ENCODE measurements around the gene RASSF5. TPM values are rescaled to one million over a fixed set of nuclear protein-coding genes. Genes with fewer than 3 reads are reported as not detected.

Gene RASSF5
- polyA plus RNA-seq, 2 of the 4 experiments (the other 2 are of a cell fraction), result 2.0 to 2.2 TPM

DNA sequence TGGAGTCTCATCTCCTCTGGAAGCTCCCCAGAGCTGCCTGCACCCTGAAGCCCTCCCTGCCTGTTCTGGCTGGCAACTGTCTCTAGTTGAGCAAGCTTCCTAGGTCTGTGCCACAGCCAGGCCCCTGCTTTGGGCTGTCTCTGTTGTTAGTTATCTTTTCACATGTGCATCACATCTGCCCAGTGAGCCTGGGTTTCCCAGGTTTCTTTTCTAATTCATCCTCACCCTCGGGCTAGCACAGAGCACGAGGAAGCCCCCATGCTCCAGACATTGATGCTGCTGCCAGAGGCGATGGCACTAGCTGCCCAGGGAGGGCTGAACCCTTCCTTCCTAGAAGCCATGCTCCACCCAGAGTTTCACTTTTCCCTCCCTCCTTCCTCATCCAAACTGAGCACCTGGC, 27.2 kb downstream of the RASSF5 start:
- DNase-seq (ENCODE audit: low read depth in 1 of 2, low spot score in 1 of 2) (no peak), ATAC-seq (peak in 1 of 2 experiments; percentile 20; a peak in 1 of 6 replicates), FAIRE-seq (no peak)
- TF ChIP-seq CEBPB (IDR thresholded peaks at IDR 0.05) (no peak), HES2 (IDR thresholded peaks at IDR 0.05) (no peak), EHF (CRISPR knock-in tag; IDR thresholded peaks at IDR 0.05) (no peak), KDM5A (IDR thresholded peaks at IDR 0.05) (no peak), HDAC2 (IDR thresholded peaks at IDR 0.05) (no peak), NR3C1 (IDR thresholded peaks at IDR 0.05) (no peak), SREBF2 (IDR thresholded peaks at IDR 0.05) (no peak), CBX2 (IDR thresholded peaks at IDR 0.05; ENCODE audit: borderline replicate concordance, low read depth) (no peak), CHD2 (IDR thresholded peaks at IDR 0.05; ENCODE audit: low read length, partially characterized antibody) (no peak), JUN (IDR thresholded peaks at IDR 0.05) (no peak), MYC (IDR thresholded peaks at IDR 0.05; ENCODE audit: borderline replicate concordance, low read length) (no peak), ZFP36 (IDR thresholded peaks at IDR 0.05; ENCODE audit: borderline replicate concordance, partially characterized antibody) (no peak), FOSL2 (IDR thresholded peaks at IDR 0.05) (no peak), FOSL2 (CRISPR knock-in tag; IDR thresholded peaks at IDR 0.05) (no peak), PHF8 (IDR thresholded peaks at IDR 0.05; ENCODE audit: borderline replicate concordance, low read depth) (no peak), MAFK (IDR thresholded peaks at IDR 0.05; ENCODE audit: partially characterized antibody) (no peak), TFCP2L1 (CRISPR knock-in tag; IDR thresholded peaks at IDR 0.05) (no peak), HOXB13 (CRISPR knock-in tag; IDR thresholded peaks at IDR 0.05; ENCODE audit: low read depth) (no peak)
- TF ChIP-seq, protein P1, sequence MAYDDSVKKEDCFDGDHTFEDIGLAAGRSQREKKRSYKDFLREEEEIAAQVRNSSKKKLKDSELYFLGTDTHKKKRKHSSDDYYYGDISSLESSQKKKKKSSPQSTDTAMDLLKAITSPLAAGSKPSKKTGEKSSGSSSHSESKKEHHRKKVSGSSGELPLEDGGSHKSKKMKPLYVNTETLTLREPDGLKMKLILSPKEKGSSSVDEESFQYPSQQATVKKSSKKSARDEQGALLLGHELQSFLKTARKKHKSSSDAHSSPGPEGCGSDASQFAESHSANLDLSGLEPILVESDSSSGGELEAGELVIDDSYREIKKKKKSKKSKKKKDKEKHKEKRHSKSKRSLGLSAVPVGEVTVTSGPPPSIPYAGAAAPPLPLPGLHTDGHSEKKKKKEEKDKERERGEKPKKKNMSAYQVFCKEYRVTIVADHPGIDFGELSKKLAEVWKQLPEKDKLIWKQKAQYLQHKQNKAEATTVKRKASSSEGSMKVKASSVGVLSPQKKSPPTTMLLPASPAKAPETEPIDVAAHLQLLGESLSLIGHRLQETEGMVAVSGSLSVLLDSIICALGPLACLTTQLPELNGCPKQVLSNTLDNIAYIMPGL (CRISPR knock-in tag; IDR thresholded peaks at IDR 0.05; ENCODE audit: borderline replicate concordance), result no peak
- H3K4me1 ChIP-seq, result no peaks in the 10 kb centered on the region
- H3K27ac ChIP-seq, result no peak overlapping the region
- no peak overlapping the region for H3K4me2 ChIP-seq
- no peak overlapping the region for H3K4me3 ChIP-seq
- WGBS (ENCODE audit: missing lambda C conversion rate), result 24% methylated on average over 3 of the region's 3 CpGs
- H3K9me3 ChIP-seq, result no peaks in the 10 kb centered on the region
- POLR2A ChIA-PET, result no interaction called here
- CTCF ChIA-PET, result interaction anchor here (1.0 to 14.4 kb wide), 6 partner anchors 10 to 57 kb away, joined by 3 to 219 read pairs (median 6); no protein-coding TSS in a partner anchor

DNA sequence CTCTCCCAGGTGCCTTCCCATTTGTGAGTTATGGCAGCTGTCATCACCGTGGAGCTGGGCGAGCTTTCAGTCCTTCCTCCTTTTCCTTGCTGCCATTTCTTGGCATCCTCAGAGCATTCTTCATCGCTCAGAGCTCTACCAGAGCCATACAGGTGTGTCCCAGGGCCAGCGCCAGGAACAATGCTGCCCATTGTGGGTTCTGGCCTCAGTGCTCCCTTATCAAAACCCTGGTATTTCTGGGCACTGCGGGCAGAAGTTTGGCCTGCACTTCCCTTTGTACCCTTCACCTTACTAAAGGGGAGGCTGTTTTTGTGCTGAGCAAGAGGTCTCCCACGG, 28.5 kb downstream of the RASSF5 start:
- no peak overlapping the region for H3K4me3 ChIP-seq
- WGBS (ENCODE audit: missing lambda C conversion rate), result 64% methylated on average over 6 of the region's 6 CpGs
- POLR2A ChIA-PET, result no interaction called here
- DNase-seq (ENCODE audit: low read depth in 1 of 2, low spot score in 1 of 2), result no peak
- no peak for ATAC-seq
- no peak for FAIRE-seq
- no peaks in the 10 kb centered on the region for H3K9me3 ChIP-seq
- CTCF ChIA-PET, result interaction anchor here (0.9 to 14.4 kb wide), 5 partner anchors 8 to 77 kb away, joined by 3 to 219 read pairs (median 5); partner anchors contain the start of gene EIF2D
- no peaks in the 10 kb centered on the region for H3K4me1 ChIP-seq
- TF ChIP-seq RFX5 (IDR thresholded peaks at IDR 0.05), result no peak
- no peak for TF ChIP-seq RCOR1 (IDR thresholded peaks at IDR 0.05; ENCODE audit: low read depth, low read length)
- no peak for TF ChIP-seq SMC3 (IDR thresholded peaks at IDR 0.05)
- no peak for TF ChIP-seq CHD2 (IDR thresholded peaks at IDR 0.05; ENCODE audit: low read length, partially characterized antibody)
- no peak for TF ChIP-seq RAD21 (conservative IDR thresholded peaks at IDR 0.05 in 1 of 2, IDR thresholded peaks at IDR 0.05 in 1 of 2)
- TF ChIP-seq PHF8 (IDR thresholded peaks at IDR 0.05; ENCODE audit: borderline replicate concordance, low read depth), result no peak
- TF ChIP-seq ESRRA (IDR thresholded peaks at IDR 0.05; ENCODE audit: borderline replicate concordance, low read length), result no peak
- TF ChIP-seq NPAS2 (CRISPR knock-in tag; IDR thresholded peaks at IDR 0.05; ENCODE audit: borderline replicate concordance), result no peak
- TF ChIP-seq EHMT2 (IDR thresholded peaks at IDR 0.05; ENCODE audit: low read depth), result no peak
- TF ChIP-seq RNF2 (IDR thresholded peaks at IDR 0.05; ENCODE audit: borderline replicate concordance, low read depth), result no peak
- TF ChIP-seq HEYL (CRISPR knock-in tag; IDR thresholded peaks at IDR 0.05), result no peak
- no peak for TF ChIP-seq NFE2L2 (conservative IDR thresholded peaks at IDR 0.05; ENCODE audit: low read length)
- H3K27ac ChIP-seq, result no peak overlapping the region
- no peak overlapping the region for H3K4me2 ChIP-seq
